Activated CD4-positive, alpha-beta T cell treated with anti-CD3 and anti-CD28 coated beads, Interleukin-2, amount 50 U/mL, for 24 hours (primary cell): ENCODE measurements around the gene CDH13.

Experiments used
- DNase-seq, 2 donors: peaks; one replicate each; pipeline ENCODE4 v3.0.0-alpha.2; 2020; ENCODE audit warnings: low read depth in 1 of 2, low spot score in 1 of 2

The CDH13 gene

DNA sequence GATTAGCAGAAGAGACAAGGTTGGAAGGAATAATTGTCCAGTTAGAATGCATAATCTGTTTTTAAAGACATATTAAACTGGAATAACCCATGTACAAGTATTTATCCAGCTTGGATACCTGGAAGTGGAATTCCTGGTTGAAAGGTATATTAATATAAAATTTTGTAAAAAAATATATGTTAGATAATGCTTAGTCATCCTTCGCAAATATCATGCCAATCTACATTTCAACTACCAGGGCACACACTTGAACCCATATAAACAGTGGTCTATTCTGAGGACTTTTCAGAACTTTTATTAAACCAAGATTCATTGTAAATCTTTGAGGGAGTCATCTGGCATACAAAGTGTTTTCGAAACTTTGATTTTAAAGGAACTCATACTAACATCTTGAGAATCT, 911.9 kb downstream of the CDH13 start:
- no peak for DNase-seq

DNA sequence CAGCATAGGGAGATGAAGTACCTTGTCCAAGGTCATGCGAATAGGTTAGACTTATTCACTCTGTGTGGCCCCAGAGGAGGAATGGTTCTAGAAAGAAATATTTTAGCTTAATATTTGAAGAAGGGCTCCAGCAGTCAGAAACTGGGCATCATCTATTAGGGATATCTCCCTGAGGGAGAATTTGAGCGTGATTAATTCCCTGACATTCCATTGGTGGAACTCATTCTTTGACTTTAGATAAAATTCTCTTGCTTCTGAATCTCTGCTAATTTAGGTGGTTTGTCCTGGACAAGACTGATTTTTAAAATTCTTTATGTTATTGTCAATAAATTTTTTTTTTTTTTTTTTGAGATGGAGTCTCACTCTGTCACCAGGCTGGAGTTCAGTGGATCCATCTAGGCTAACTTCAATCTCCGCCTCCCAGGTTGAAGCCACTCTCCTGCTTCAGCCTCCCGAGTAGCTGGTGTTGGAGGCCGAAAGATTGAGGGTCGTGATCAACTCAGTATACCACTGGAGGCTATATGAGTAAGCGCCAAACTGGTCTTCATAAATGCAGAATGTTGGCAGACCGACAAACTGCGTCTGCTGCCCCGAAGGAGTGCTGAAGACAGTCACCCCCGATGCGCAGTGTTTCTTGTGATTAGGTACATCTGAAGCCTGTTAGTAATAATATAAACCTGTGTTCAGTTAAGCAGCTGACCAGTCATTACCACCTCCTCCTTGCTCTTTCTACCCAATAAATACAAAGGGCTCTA, 913.1 kb downstream of the CDH13 start:
- DNase-seq = no peak

DNA sequence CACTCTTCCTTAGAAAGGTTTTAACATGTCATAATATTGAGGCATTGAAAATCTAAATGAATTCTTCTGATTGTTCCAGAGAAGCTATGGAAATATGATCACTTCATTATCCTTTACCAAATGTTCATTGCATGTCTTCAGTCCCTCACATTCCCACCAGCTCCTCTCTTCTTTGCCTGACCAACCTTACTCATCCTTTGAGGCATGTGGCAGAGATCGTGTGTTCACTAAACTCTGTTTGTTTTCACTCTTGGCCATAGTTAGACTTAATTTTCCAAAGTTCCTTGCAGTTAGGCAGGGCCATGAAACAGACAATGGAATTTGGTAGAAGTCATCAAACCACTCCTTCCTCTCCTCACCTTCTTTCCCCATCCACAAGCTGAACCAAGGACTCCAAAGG, 914.5 kb downstream of the CDH13 start:
- DNase-seq = no peak

DNA sequence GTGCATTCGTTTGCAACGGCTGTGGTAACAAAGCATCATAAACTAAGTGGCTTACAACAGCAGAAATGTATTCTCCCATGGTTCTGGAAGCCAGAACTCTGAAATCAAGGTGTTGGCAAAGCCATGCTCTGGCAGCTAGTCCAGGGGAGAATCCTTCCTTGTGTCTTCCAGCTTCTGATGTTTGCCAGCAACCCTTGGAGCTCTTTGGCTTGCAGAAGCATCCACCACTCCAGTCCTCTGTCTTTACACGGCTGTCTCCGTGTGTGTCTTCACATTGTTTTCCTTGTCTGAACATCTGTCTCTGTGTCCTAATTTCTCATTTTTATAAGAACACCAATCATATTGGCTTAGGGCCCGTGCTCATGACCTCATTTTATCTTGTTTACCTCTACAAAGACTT, 915.7 kb downstream of the CDH13 start:
- no peak for DNase-seq

DNA sequence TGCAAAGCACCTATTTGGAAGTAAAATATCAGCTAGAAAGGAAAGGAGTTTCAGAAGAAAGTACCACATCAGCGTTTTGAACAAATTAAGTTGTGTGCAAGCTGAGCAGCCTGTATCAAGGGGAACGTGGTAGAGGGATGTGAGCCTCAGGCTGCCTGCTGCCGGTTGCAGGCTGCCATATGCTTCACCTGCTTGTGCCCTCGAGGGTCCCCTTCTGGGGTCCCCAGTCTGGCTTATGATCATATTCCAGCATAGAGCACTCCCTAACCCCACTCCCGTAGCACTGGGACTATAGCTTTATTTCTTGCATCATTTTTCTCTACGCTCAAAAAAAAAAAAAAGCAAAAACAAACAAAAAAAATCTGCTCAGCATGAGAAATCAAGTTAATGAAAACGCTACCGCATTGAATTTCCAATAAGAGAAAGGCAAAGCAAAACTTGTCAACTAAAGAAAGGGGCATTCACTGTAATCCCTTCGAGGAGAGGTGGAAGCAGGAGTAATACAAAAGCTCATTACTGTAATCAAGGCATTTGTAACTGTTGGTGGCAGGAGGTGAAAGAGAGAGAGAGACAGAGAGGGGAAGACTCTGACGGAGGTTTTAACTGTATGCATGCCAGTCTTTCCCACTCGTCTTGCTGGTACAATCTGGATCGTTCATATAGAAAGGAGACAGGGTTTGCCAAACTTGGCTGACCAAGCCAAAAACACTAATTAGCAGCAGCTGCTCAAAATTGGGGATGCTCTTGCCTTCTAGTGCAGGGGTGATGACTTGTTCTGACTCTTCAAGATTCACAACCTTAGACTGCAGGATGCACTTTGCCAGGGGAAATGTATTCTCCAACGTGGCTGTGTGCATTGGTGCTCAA, 922.8 kb downstream of the CDH13 start:
- no peak for DNase-seq

DNA sequence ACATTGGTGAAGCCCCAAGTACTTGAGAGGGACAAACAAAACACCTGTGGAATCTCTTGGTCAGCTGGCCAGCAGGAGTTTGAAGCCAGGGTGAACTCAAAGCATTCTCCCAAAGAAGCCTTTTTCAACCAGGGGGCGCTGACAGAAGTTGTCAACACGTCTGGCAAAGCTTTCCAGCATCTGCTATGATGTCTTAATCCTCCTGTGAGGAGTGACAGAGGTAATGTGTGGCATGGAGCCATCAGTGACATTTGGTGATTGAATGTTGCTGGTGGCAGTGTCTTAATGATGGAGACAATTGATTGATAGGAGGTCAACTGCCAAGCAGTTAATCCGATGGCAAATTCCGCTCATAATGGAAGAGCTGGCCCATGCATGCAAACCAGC, 923.4 kb downstream of the CDH13 start:
- no peak for DNase-seq

DNA sequence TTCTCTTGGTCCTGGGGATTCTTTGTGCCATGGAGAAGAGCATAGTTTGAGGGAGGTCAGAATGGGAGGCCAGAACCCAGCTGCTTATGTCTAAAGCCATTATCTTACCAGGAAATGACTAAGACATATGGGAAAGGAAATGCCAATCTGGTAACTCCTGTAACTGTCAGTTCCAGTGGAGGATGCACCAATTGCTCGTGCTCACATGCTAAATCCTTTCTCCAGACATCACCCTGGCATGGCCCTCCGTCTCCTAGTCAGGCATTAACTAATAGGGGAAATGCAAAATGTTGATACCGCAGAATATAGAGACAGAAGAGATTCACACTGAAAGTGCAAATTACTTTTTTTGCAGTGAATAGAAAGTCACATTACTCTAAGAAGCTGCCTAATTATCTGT, 925.5 kb downstream of the CDH13 start:
- DNase-seq = no peak

DNA sequence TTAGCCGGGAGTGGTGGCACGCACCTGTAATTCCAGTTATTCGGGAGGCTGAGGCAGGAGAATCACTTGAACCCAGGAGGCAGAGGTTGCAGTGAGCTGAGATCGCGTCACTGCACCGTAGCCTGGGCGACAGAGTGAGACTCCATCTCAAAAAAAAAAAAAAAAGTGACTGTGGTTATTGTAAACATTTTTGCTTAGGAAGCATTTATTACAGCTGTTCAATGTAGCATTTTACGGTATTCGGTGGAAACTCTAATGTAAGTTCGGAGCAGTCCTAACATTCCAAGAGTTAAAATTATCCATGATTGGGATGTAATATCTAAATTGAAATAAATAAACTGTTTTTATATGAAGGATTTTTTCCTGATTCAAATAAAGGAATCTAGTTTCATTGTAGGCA, 926.2 kb downstream of the CDH13 start:
- no peak for DNase-seq

DNA sequence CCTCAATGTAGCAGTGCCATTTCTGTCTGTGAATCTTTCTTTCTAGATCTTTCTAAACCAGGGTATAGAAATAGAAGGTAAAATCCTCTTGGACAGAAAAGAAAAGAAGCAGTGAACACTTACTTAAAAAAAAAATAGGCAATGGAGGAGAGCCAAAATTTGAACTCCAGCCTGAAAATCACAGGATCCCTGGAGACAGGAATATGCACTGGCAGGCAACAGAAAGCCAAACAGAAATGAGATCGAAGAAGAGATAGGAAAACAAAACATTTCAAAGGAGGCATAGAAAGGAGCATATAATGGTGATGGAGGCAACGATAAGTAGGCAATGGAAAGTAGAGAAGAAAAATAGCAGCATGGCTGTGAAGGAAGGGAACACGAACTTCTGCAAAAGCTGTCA, 927.3 kb downstream of the CDH13 start:
- DNase-seq = no peak

DNA sequence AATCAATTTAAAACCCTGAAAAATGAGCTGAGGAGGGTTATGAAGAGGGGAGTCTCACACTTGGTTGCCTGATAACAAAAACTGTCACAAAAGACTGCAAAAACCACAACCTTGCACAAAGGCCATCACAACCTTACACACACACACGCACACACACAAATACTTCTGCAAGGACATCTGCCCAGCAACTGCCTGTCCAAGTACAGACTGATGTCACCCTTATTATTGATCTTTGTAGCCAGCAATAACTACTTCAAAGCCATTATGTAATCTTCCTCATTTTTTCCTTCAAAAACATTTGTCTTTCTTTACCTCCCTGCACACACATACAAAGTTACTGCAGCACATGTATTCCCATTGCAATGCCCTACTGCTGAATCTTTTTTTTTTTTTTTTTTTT, 927.8 kb downstream of the CDH13 start:
- DNase-seq = no peak

DNA sequence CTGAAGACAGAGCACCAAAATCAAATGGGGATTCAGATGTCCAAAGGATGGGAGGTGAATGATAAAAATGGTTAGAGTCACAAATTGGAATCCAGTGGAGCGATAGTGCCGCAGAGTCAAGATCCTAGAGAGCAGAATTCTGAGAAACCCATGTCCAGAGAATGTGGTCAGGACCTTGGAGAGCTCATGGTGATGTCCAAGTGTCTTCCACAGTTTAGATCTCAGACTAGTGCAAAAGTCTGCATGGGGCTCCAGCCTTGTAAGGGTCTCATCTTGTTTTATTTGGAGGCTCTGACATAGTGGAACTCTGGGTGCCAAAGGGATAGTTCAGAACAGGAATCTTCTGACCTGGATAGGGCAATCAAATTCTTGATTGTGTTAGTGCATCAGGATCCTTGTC, 935.1 kb downstream of the CDH13 start:
- no peak for DNase-seq

DNA sequence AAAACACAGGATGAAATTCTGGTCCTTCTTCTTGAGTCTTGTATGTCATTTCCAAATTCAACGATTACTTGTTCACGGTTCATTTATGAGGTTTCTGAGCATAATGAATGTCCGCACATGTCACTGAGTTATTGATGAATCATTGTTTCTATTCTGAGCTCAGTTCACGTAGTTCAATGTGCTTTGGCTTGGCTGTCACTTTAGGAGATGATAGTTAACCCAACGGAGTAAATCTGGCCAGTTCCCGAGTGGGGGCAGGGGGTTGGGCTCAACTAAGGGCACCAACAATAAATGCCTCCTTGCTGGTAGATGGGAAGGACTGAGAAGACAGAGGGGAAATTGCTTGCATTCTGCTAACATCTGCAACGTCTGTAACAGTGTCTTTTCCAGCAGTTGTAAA, 941.6 kb downstream of the CDH13 start:
- no peak for DNase-seq

DNA sequence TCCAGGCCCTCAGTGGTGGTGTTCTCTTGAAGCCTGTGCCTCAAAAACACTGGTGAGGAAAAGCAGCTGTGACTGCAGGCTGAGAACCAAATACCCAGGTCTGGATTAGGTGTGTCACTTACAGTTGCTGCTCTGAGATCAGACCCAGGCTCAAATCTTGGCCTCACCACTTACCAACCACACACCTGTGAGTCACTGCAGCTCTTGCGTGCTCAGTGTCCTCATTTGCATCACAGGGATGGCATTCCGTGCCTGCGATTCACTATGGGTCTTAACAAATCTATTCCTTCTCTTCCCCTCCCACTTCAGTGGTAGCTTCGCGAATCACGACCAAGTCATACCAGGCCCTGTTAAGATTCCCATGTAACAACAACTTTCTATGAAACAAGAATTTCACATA, 947.6 kb downstream of the CDH13 start:
- DNase-seq = no peak

DNA sequence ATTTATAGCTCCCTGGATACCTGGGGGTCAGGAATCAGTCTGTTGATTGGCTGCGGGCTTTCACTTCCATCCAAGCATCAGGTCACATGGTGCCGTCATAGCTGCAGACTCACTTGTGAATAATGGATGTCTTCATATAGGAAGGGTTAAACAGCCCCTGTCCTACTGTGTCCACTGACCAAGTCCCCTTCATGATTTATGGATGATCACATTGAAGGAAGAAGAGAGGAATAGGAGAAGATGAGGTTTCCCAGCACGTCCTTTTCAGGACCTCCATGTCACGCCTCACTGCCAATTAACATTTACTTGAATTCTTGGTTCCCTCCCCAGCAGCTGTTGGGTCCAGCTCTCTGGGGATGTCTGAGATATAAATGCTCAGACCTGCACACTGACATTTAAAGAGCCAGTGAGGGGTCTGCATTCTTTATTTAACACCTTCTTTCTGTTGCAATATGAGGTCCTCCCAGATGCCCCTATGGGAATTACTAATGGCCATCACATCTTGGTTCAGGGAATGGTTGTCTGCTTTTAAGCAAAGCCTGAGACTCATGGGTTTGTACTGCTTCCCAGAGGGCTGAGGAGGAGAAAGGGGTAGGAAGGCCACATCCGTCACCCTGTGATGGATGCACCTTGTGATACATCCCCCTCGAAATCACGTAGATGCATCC, 950.4 kb downstream of the CDH13 start:
- DNase-seq = no peak

DNA sequence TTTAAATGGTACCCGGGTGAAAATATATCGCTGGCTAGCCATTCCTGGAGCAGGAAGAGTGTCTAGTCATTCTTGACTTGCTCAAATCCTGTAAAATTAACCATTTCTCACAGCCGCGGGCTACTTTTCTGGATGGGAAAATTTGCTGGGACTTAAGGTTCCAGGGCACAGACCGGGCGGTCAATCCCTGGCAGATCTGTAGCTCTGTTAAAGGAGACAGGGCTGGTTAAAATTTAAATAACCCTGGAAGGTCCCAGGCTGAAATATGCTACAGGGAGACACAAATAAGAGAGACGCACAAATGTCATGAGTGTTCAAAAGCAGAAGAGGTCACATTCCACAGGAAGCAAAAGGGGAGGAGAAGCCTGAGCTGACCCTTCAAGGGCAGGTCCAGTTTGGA, 951.4 kb downstream of the CDH13 start:
- DNase-seq = no peak

DNA sequence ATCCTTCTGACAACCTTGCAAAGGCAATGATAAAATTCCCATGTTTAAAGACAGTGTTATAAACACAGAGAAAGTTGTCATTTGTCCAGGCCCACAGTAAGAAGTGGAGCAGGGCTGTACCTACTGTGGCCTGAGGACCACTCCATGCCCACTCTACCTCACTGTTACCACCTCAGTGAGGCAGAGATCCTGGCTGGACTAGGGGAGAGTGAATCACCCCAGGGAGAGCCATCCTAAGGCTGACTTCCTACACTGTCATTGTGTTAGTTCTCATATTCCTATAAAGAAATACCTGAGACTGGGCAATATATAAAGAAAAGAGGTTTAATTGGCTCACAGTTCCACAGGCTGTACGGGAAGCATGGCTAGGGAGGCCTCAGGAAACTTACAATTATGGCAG, 952.3 kb downstream of the CDH13 start:
- no peak for DNase-seq

DNA sequence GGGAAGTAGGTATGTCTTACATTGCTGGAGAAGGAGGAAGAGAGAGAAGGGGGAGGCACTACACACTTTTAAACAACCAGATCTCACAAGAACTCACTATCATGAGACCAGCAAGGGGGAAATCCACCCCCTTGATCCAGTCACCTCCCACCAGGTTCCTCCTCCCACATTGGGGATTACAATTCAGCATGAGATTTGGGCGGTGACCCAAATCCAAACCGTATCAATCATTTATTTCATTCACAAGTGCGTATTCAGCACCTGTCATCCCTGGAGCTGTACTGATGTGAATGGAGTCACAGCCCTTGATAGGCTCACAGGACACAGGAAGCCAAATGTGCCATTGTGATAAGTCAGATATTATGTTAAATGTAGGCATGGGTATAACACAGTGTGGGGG, 952.7 kb downstream of the CDH13 start:
- DNase-seq = no peak

DNA sequence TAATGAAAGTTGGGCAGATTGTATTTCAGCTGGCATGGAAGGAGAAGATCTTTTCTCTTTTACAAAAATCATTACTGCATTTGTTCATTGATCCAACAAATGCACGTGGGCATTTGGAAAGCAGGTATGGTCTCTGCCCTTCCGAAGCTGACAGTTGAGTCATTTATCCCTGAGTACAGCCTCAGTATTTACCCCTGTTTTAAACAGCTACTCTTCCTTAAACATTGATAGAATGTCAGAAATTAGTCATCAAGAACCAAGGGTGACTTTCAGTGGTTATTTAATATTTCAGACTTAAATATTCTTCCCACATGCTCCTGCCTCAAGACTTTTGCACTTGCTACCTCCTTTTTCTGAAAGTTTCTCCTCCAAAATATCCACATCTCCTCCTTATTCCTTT, 954.3 kb downstream of the CDH13 start:
- no peak for DNase-seq

DNA sequence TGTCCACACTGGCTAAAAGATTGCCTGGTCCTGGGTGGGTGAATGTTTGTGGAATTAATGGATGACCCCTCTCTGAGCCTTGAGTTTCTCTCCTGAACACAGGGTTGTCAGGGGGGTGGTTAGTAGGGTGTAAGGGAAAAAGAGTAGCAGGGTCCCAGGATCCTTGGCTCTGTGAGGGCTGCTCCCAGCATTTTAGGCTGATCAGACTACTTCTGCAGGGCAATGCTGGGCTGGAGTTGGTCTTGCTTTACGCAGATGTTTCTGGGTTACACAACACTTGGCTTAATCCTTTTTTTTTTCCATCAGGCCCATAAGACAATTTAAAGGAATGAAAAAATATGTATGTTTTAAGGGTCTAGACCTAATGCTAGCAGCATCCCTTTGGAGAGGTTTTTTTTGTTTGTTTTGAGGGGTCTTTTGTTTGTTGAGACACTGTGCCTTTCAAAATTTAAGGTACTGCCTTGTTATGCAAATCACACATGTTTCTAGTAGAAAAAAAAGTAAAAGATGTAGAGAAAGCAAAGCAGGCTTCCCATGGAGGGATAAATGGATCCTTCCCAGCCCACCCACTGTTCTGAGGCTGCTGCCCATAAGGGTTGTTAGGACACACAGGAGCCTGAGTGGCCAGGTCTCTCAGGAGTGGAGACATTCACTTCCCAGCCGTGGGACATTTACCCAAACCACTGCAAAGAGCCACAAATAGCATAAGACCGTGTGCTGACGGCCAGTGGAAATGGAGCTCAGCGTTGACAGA, 955.4 kb downstream of the CDH13 start:
- DNase-seq = no peak

DNA sequence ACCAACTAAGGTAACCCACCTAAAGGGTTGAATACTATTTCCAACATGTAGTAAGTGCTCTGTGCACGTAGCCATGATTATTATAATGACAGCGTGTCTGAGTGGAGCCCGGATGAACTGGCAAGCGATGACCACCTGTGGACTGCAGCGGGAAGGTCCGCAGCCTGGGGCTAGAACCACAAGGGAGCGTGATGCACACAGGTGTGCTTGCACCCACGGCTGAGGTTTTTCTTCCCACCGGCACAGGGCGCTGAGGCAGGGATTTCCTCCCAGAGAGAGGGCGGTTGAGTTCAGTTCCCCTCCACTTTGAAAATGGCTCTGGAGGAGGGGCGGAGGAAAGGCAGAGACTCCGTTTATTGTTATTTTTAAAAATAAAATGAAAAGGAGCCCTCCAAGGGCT, 959.3 kb downstream of the CDH13 start:
- no peak for DNase-seq

DNA sequence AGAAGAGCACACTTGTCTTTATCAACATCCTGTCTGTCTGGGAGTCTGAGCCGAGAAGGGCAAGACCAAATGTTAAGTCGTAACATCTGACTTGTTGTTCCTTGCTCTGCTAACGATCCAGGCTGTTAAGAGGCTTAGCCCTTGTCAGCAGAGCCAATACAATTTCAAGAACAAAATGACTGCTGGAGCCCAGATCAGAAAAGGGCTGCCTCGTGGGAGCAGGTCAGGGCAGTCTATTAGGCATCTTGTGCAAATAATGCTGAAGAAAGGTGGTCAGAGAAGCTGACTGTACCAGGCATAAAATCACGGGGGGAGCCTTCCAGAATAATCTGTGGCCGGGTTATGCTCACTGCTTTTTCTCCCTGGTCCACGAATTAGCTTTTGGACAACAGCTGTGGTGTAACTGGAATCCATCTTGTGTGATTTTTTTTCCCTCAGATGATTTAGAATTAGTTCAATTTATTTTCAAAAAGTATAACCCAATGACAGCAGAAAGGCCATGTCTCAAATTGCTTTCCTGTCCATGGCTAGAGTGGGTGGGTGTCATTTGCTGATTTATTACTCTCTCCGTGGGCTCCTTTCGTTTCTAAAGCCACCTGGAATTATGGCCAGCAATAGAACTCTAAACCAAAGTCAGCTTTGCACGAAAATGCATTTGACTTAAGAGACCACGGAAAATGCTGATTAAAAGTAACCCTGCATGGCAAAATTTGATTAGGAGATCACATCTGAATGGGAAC, 959.9 kb downstream of the CDH13 start:
- DNase-seq = no peak
